Lower leg skin (tissue), 3 donors: ENCODE measurements around the gene SSRP1.

Experiments used
- POLR2A ChIP-seq, 2 donors: fragments of 450-650 bp; IDR thresholded peaks; one replicate each; pipeline ENCODE4 v1.6.1; 2016 to 2017; ENCODE audit warnings: antibody characterized with exemption in 2 of 2, mild to moderate bottlenecking in 1 of 2, moderate library complexity in 1 of 2
- TF ChIP-seq, protein P1 (sequence below), 3 donors: fragments of 450-650 bp; IDR thresholded peaks; one replicate each; pipeline ENCODE4 v1.5.1; 2016; ENCODE audit warnings: antibody characterized with exemption in 3 of 3, mild to moderate bottlenecking in 3 of 3, moderate library complexity in 2 of 3

DNA sequence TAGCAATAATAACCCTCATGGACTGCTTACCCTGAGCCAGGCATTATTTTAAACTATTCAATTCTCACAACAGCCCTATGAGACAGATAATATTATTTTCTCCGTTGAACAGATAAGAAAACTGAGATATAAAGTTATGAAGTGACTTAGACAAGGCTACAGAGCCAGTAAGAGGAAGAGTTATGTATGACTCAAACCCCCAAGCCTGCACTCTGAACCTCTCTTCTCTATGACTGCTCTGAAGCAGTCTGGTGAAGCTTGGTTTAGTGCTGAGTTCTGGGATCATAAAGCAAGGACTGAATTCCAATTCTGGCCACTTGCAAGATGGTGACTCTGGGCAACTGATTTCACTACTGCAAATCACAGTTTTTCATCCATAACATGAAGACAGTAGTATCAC is 45.4 kb downstream of the SSRP1 start:
- TF ChIP-seq, protein P1, sequence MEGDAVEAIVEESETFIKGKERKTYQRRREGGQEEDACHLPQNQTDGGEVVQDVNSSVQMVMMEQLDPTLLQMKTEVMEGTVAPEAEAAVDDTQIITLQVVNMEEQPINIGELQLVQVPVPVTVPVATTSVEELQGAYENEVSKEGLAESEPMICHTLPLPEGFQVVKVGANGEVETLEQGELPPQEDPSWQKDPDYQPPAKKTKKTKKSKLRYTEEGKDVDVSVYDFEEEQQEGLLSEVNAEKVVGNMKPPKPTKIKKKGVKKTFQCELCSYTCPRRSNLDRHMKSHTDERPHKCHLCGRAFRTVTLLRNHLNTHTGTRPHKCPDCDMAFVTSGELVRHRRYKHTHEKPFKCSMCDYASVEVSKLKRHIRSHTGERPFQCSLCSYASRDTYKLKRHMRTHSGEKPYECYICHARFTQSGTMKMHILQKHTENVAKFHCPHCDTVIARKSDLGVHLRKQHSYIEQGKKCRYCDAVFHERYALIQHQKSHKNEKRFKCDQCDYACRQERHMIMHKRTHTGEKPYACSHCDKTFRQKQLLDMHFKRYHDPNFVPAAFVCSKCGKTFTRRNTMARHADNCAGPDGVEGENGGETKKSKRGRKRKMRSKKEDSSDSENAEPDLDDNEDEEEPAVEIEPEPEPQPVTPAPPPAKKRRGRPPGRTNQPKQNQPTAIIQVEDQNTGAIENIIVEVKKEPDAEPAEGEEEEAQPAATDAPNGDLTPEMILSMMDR (IDR thresholded peaks at IDR 0.05), result no peak
- TF ChIP-seq POLR2A (IDR thresholded peaks at IDR 0.05), result no peak
